PC-3 (cell line): Measurements from ENCODE around the gene RARS1. TPM values are rescaled to one million over a fixed set of nuclear protein-coding genes. Genes with fewer than 3 reads are reported as not detected.

Experiments used
- ATAC-seq: fragments of 200-7000 bp; cut with Tn5 transposase; 2 replicates; pipeline ENCODE4 v1.9.1; 2020; ENCODE audit warnings: mild to moderate bottlenecking, moderate library complexity
- BruUV-seq: library from RNA; stranded (reverse); fragments of 400-500 nt; replicated peaks from 2 replicates; lab custom pipeline; 2021; lab: Mats Ljungman, UMichigan
- CTCF ChIA-PET: fragments of 300-600 bp; sonication (Branson Sonifier 250); formaldehyde crosslinking; loops from one replicate; lab custom pipeline; 2022; ENCODE audit warnings: antibody characterized with exemption; lab: Charles Lee
- POLR2A ChIA-PET: fragments of 300-600 bp; sonication (Branson Sonifier 250); formaldehyde crosslinking; loops from one replicate; lab custom pipeline; 2022; ENCODE audit warnings: antibody characterized with exemption; ENCODE audit not compliant: unreplicated experiment; lab: Charles Lee
- DNase-seq: peaks from one replicate; pipeline ENCODE4 v3.0.0-alpha.2; 2015
- H2AFZ ChIP-seq: fragments of 300-600 bp; sonication (generic); 2 replicates; pipeline ENCODE4 v1.6.0; 2016; ENCODE audit warnings: antibody characterized with exemption, low read length
- H3F3A ChIP-seq: fragments of 300-600 bp; sonication (generic); one replicate; pipeline ENCODE4 v1.6.0; 2017; ENCODE audit warnings: antibody characterized with exemption, low read length, control low read depth, mild to moderate bottlenecking; ENCODE audit not compliant: unreplicated experiment
- H3K27ac ChIP-seq: fragments of 300-600 bp; sonication (generic); 2 replicates; pipeline ENCODE4 v1.5.1; 2016; ENCODE audit warnings: mild to moderate bottlenecking, low read length
- H3K27me3 ChIP-seq: fragments of 300-600 bp; sonication (generic); 2 replicates; pipeline ENCODE4 v1.6.1; 2016; ENCODE audit warnings: low read length, mixed read lengths
- H3K36me3 ChIP-seq: fragments of 300-600 bp; sonication (generic); 2 replicates; pipeline ENCODE4 v1.6.1; 2016; ENCODE audit warnings: low read depth, mixed run types, low read length, mixed read lengths
- H3K4me1 ChIP-seq: fragments of 300-600 bp; sonication (generic); 2 replicates; pipeline ENCODE4 v1.5.1; 2016; ENCODE audit warnings: low read length; ENCODE audit not compliant: insufficient read depth
- H3K4me2 ChIP-seq: fragments of 300-600 bp; sonication (generic); 2 replicates; pipeline ENCODE4 v1.6.0; 2016; ENCODE audit warnings: low read length
- H3K4me3 ChIP-seq: fragments of 300-600 bp; sonication (generic); 2 replicates; pipeline ENCODE4 v1.5.1; 2016; ENCODE audit warnings: mild to moderate bottlenecking, low read length, mixed read lengths
- H3K79me2 ChIP-seq: fragments of 300-600 bp; sonication (generic); 2 replicates; pipeline ENCODE4 v1.6.1; 2017; ENCODE audit warnings: low read length, mixed read lengths
- H3K9ac ChIP-seq: fragments of 300-600 bp; sonication (generic); 2 replicates; pipeline ENCODE4 v1.6.0; 2016; ENCODE audit warnings: mild to moderate bottlenecking, low read length
- H3K9me2 ChIP-seq: fragments of 300-600 bp; sonication (generic); replicated peaks from 2 replicates; pipeline ENCODE4 v1.6.1; 2016; ENCODE audit warnings: mixed run types, low read length, mixed read lengths
- H3K9me3 ChIP-seq: fragments of 300-600 bp; sonication (generic); 2 replicates; pipeline ENCODE4 v1.6.1; 2016; ENCODE audit warnings: low read length, mixed read lengths
- H4K20me1 ChIP-seq: fragments of 300-600 bp; sonication (generic); 2 replicates; pipeline ENCODE4 v1.6.1; 2016; ENCODE audit warnings: low read length, mixed read lengths
- EZH2 ChIP-seq: fragments of 300-600 bp; sonication (generic); IDR thresholded peaks from one replicate; pipeline ENCODE4 v1.6.1; 2017; ENCODE audit warnings: antibody characterized with exemption, mild to moderate bottlenecking, low read length; ENCODE audit not compliant: unreplicated experiment
- EZH2phosphoT487 ChIP-seq: fragments of 300-600 bp; sonication (generic); IDR thresholded peaks from 2 replicates; pipeline ENCODE4 v1.6.1; 2018; ENCODE audit warnings: mild to moderate bottlenecking, antibody characterized with exemption, low read length, borderline replicate concordance
- intact Hi-C: fragments of 100-400 bp; cut with micrococcal nuclease; formaldehyde crosslinking; loops from 2 replicates; pipeline ENCODE4 v1.9.0; 2023
- total RNA-seq: library from RNA; depleted of rRNA; stranded (reverse); fragments of >200 nt; gene quantifications from 2 replicates; pipeline ENCODE4 v1.2.3, GENCODE V29; 2014
- TF ChIP-seq, protein P1 (sequence below): fragments of 300-600 bp; sonication (generic); conservative IDR thresholded peaks from 2 replicates; pipeline ENCODE4 v1.5.1; 2017; ENCODE audit warnings: antibody characterized with exemption, low read depth, mild to moderate bottlenecking, low read length

The RARS1 gene
- total RNA-seq, 1 experiment from 2014 or later: 78.1 TPM

DNA sequence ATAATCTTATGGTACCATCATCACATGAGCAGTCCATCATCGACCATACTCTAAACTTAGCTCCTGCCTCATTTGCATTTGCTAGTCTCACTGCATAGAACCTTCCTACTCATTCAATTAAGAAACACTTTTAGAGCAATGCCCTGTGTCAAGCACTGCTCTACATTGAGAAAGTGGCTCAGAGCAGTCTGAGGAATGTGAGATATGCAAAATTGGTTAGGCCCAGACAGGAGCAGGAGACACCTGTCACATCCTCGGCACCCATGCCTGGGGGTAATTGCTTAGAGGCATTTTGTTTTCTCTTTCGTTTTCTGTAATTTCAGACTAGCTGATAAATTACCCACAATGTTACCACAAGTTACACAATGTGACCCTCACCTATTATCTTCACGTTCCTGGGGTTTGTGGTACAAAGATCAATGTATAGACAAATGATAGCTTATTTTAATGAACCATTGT, 4.9 kb upstream of the RARS1 start:
- Histone ChIP-seq H3K9me3 (no peaks in the 10 kb centered on the region), H3K4me2 (no peak overlapping the region), H3K4me1 (peaks cover 27% of the 10 kb centered on the region), H3K36me3 (no peaks in the 10 kb centered on the region), H3K9me2 (no peaks in the 10 kb centered on the region), H3K9ac (no peak overlapping the region), H4K20me1 (no peaks in the 10 kb centered on the region), H3K27ac (no peak overlapping the region), H3F3A (no peaks in the 10 kb centered on the region), H3K79me2 (peaks cover 1% of the 10 kb centered on the region), H3K4me3 (no peak overlapping the region), H3K27me3 (no peaks in the 10 kb centered on the region), H2AFZ (no peak overlapping the region)
- TF ChIP-seq EZH2 (no peak), EZH2phosphoT487 (no peak)
- TF ChIP-seq, protein P1, sequence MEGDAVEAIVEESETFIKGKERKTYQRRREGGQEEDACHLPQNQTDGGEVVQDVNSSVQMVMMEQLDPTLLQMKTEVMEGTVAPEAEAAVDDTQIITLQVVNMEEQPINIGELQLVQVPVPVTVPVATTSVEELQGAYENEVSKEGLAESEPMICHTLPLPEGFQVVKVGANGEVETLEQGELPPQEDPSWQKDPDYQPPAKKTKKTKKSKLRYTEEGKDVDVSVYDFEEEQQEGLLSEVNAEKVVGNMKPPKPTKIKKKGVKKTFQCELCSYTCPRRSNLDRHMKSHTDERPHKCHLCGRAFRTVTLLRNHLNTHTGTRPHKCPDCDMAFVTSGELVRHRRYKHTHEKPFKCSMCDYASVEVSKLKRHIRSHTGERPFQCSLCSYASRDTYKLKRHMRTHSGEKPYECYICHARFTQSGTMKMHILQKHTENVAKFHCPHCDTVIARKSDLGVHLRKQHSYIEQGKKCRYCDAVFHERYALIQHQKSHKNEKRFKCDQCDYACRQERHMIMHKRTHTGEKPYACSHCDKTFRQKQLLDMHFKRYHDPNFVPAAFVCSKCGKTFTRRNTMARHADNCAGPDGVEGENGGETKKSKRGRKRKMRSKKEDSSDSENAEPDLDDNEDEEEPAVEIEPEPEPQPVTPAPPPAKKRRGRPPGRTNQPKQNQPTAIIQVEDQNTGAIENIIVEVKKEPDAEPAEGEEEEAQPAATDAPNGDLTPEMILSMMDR: no peak
- DNase-seq (no peak), ATAC-seq (no peak)
- POLR2A ChIA-PET: no interaction called here
- CTCF ChIA-PET: no interaction called here
- intact Hi-C loops: no loop called here
- no TSS peak for BruUV-seq

DNA sequence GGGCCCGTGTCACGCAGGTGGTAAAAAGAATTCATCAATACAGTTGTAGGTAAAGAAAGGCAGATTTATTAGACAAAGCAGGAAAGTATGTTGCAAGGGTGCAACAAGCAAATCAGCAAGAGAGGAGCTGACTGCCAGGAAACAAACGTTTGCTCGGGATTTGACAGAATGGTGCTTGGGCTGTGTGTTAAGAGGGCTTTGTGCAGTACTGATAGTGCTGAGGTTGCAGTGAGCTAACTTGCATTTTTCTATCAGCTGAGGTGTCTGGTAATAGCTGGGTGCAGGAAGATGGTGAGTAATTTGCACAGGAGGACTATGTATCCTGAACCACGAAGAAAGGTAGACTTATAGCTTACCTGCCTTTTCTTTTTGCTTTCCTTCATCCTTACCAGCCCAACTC, 3.9 kb upstream of the RARS1 start:
- no peak for TF ChIP-seq EZH2
- no peak for TF ChIP-seq EZH2phosphoT487
- TF ChIP-seq, protein P1: no peak
- H3K27me3 ChIP-seq: no peaks in the 10 kb centered on the region
- H3K4me2 ChIP-seq: no peak overlapping the region
- no peaks in the 10 kb centered on the region for H3K9me2 ChIP-seq
- ATAC-seq: no peak
- no peaks in the 10 kb centered on the region for H3F3A ChIP-seq
- H3K36me3 ChIP-seq: no peaks in the 10 kb centered on the region
- ChIA-PET CTCF (no interaction called here), POLR2A (no interaction called here)
- no peaks in the 10 kb centered on the region for H4K20me1 ChIP-seq
- intact Hi-C loops: no loop called here
- no peaks in the 10 kb centered on the region for H3K9me3 ChIP-seq
- DNase-seq: no peak
- H3K4me1 ChIP-seq: peaks cover 28% of the 10 kb centered on the region
- BruUV-seq: no TSS peak
- H2AFZ ChIP-seq: no peak overlapping the region
- H3K79me2 ChIP-seq: peaks cover 11% of the 10 kb centered on the region
- no peak overlapping the region for H3K4me3 ChIP-seq
- H3K27ac ChIP-seq: no peak overlapping the region
- H3K9ac ChIP-seq: no peak overlapping the region

DNA sequence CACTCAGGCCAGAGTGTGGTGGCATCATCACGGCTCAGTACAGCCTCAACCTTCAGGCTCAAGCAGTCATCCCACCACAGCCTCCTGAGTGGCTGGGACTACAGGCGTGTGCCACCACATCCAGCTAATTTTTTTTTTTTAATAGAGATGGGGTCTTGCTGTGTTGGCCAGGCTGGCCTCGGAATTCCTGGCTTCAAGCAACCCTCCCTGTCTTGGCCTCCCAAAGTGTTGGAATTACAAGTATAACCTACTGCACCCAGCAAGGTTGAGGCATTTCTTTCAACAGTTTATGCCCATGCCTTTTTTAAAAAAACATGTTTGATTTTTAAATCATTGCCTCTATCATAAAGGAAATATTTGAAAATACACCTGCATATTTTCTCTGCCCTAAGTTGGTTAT, 2.8 kb downstream of the RARS1 start:
- Histone ChIP-seq H3K27ac (no peak overlapping the region), H3K4me2 (no peak overlapping the region), H3K9ac (no peak overlapping the region), H3K4me1 (peaks cover 9% of the 10 kb centered on the region; the same call in 1 of the 2 replicates), H3K4me3 (no peak overlapping the region), H2AFZ (no peak overlapping the region), H4K20me1 (no peaks in the 10 kb centered on the region), H3K27me3 (no peaks in the 10 kb centered on the region), H3F3A (no peaks in the 10 kb centered on the region), H3K79me2 (peaks cover 33% of the 10 kb centered on the region), H3K9me3 (no peaks in the 10 kb centered on the region), H3K36me3 (peaks cover 43% of the 10 kb centered on the region), H3K9me2 (no peaks in the 10 kb centered on the region)
- DNase-seq (no peak), ATAC-seq (no peak)
- intact Hi-C loops: loop anchor here (5.0 kb wide), 1 partner anchor 163 kb away; no protein-coding TSS in a partner anchor
- CTCF ChIA-PET: no interaction called here
- POLR2A ChIA-PET: no interaction called here
- BruUV-seq: no TSS peak
- TF ChIP-seq, protein P1: no peak
- no peak for TF ChIP-seq EZH2phosphoT487
- TF ChIP-seq EZH2: no peak
